Endometrial microvascular endothelial cells (primary cell): ENCODE results near the gene AFF3. TPM values are rescaled to one million over a fixed set of nuclear protein-coding genes. Genes with fewer than 3 reads are reported as not detected.
"Not testable (repeated sequence)": the region's sequence is repeated elsewhere in the genome, so short reads cannot be mapped to it uniquely, and the experiment has no call there.

Source experiments
- in situ Hi-C: cut with HindIII; loops from 2 replicates; pipeline ENCODE4 v1.10.0; 2017; ENCODE audit warnings: low sequenced_read_pairs, low pct_unique_long_range_greater_than_20kb; ENCODE audit errors: inconsistent ontology term
- total RNA-seq: library from RNA; depleted of rRNA; stranded (reverse); fragments of >200 nt; gene quantifications from one replicate; pipeline ENCODE4 v1.2.3, GENCODE V29; 2015; ENCODE audit errors: inconsistent ontology term

AFF3 gene
- total RNA-seq, 1 donor from 2014 or later = 19.5 TPM

DNA sequence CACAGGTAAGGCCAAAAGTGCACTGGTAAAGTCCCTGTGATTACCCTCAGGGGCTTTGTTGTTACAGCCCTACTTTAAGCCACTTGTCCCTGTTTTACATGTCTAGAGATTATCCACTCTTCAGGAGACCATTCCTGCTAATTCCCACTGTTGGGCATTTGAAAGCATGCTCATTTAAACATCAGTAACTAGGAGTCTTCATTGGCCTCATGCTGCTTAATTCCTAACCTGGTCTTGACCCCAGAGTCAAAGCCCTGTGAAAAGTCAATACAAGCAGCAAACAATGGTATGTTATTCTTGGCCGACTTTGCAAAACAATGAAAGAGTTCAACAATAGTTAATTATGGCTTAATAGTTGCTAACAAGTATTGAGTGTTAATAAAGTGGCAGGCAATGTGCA, 23.2 kb downstream of the AFF3 start:
- in situ Hi-C loops = no loop called here

DNA sequence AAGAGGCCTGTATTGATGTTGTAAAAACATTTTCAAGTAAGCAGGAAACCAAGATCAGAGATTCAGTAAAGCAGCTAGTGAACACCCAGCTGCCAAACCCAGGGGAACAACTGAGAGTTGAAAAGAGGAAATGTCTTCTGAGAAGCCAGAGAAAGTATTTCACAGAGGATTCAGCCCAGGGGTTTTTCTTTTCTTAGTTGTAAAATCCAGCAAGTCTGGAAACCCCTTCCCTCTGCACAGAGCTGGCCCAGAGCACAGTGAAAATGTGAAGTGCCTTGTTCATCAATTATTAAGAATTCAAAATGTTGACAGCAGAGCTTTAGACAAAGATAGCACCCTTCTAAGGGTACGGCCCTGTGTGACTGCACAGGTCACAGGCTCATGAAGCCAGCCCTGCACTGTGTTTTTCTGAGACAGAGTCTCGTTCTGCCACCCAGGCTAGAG, 28.4 kb downstream of the AFF3 start:
- in situ Hi-C loops = no loop called here

DNA sequence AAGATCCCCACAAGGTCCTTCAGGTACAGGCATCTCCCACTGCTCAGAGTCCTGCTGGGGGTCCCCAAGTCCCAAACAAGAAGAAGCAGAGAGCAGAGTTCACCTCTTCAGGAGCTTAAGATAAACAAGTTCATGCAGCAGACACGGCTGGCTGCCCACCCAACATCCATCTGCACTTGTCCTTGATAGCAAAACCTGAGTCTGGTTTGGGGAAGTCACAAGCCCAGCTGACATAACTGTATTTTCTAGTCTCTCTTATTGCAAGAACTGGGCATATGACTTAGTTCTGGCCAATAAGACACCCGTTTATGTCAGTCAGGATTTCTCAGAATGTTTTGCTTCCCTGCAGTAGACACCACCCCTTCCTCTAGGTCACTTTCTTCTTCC, 31.8 kb downstream of the AFF3 start:
- in situ Hi-C loops = no loop called here

DNA sequence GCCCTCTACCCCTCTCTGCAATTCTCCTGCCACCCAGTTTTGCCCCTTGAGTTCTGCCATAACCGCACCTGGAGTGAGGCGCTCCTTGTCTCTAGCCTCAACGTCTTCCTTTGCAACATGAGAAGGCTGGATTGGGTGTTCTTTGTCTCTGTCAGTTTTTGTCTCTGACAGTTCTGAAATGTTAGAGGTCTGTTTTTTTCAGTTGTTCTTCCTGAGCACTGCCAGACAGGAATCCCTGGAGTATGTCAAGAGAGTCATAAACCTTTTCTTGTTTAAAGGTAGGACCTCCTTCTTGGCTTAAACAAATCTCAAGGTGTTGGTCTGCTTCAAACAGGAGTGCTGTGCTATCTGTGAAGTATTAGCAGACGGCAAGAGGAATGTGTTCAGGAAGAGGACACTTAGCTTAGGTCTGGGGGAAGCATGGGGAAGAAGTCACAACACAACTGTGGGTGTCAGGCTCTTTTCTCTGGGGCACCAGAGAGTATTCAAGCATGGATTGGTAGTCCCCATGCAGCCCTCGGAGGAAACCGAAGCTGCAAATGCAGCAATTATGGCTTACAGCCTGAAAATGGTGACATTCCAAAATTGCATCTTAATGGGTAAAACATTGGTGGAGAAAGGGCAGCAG, 32.3 kb downstream of the AFF3 start:
- in situ Hi-C loops = no loop called here

DNA sequence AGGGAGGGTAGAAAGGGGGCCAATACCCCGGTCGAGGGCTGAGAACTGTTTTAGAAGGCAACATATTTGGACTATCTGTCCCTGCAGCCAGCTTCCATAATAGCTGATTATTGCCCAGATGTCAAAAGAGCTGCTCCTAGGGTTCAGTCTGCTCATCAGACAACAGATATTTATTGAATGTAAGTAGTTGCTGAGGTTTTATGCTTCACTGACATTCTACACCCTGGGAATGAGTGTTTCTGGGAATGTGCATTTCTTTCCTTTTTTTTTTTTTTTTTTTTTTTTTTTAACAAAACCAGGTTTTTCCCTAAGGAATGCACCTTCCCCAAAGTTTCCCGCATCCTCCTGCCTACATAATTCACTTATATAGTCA, 33.8 kb downstream of the AFF3 start:
- in situ Hi-C loops = not testable (repeated sequence)

DNA sequence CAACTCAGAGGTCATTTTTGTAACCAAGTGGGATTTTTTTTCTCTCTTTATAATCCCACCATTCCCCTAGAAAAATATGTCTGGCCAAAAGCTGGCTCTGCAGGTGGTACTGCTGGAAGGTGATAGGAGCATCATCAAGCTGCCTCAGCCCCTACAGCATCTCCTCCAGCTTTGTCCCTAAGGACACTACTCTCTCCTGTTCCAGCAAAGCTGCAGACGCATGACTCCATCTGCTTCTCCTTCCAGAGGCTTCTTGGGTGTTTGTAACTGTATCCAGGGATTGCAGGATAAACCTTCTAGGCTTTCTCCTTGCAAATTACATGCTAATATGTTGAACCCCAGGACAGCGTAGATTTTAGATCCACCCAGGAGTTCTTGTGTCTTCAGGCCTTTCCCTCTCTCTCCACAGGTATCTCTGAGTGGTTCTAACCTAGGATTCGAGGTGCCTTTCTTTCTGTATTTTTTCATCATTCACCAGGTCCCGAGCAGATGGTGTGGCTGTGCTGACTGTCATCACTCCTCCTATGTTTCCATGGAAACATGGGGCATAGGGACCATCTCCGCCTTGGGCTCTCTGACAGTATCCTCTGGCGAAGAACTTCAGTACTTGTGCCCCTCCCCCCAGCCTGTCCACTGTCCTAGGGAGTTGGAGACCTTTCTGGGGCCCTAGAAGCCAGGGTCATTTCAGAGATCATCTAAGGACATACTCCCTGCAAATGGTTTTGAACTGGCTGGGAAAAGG, 34.3 kb downstream of the AFF3 start:
- in situ Hi-C loops = no loop called here

DNA sequence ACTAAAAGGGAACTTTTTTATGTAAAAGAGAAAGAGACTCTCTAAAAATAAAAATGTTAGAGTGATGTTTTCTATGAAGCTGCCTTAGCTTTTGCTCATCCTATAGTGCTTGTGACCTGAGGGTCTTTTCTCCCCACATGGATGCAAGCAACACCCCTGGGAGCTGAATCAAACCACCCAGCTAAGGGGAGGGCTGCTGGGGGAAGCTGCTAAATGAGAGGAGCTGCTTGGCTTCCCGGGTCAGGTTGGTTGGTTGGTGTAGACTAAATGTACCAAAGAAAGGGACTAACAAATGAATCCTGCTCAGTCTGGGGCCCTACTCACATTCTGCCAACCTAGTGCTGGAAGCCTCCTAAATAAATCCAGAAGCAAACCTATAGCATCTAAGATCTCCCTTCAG, 35.0 kb downstream of the AFF3 start:
- in situ Hi-C loops = no loop called here

DNA sequence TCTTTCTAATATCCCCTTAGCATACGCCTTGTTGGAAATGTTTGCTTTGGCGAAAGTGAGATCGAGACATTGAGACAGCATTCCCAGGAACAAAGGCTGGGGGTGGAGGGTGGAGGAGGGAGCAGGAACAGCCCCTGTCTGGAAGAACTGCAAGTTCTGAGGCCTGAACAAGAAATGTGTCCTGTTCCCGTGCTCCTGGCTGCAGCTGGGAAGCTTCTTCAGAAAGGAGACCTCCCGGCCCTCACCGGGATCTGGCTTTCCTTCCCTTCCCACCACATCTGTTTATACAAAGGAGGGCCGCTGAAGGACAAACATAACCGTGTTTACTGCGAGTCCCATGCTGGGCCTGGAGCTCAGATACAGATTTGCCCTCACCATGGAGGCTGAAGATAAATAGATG, 35.9 kb downstream of the AFF3 start:
- in situ Hi-C loops = no loop called here

DNA sequence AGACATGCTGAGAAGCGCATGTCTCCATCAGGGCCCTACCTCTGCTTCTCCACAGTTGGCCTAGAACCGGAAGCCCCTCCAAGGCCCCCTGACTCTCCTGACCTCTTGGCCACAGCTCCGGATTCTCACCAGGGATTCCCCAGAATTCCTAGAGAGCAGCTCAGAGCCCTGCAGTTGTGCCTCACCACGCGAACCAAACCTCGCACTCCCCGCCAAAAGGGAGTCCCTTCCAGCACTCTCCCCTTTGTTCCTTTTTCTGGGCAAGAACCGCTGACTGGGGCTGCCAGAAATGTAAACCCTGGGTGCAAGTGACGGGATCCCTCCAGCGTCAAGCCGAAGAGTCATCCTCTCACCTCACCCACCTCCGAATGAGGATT, 36.7 kb downstream of the AFF3 start:
- in situ Hi-C loops = no loop called here

DNA sequence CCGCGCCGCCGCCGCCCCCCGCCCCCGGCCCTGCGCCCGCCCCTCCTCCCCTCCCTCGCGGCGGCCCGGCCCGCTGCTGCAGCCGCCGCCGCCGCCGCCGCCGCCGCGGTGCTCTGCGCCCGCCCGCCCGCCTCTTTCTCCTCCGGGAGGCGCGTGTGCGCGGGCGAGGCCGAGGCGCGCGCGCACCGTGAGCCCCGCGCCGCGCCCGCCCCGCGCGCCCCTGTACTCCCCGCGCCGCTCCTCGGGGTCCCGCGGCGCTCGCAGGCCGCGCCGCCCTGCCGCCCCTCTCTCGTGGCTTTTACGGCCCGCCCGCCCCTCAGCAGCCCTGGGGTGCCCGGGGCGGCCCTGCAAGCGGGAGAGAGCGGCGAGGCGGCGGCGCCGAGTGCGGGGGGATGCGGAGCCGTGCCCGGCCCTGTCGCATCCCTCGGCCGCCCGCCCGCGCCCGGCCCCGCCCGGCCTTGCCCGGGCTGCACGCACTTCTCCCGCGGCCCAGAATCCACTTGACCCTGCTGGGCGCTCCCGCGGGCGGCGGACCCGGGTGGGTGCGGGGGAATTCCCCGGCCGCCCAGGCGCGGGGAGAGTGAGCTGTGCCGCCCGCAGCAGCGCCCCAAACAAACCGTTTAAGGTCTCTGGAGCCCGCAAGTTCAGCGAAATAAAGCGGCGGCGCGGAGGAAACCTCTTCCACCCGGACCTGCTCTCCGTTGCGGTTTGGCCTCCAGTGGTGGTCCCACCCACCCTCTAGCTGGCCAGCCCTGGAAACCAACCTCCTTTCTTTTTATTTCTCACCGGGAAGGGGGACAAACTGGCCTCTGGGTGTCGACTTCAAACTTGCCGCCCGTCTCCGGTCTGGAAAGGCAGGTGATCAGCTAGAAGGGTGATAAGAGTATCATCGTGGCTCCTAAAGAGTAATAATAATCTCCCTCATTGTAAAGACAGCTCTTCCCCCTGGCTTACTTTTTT, 37.4 kb downstream of the AFF3 start:
- in situ Hi-C loops = no loop called here

DNA sequence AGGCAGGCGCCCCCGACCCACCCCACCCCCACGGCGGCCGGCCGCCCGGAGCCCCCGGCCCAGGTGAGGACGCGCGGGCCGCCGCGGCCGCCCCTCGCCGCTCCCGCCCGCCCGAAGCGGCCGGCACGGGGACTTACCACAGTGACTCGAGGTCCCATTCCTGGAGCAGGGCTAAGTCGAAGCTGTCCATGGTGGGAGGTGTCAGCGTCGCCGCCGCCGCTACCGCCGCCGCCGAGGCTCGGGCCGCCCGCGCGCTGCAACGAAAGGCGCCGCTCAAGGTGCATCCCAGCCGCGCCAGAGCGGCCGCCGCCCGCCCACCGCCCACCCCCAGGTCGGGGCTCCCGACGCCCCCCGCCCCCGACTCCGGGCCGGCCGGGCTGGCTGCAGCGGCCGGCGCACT, 38.1 kb downstream of the AFF3 start:
- in situ Hi-C loops = not testable (repeated sequence)

DNA sequence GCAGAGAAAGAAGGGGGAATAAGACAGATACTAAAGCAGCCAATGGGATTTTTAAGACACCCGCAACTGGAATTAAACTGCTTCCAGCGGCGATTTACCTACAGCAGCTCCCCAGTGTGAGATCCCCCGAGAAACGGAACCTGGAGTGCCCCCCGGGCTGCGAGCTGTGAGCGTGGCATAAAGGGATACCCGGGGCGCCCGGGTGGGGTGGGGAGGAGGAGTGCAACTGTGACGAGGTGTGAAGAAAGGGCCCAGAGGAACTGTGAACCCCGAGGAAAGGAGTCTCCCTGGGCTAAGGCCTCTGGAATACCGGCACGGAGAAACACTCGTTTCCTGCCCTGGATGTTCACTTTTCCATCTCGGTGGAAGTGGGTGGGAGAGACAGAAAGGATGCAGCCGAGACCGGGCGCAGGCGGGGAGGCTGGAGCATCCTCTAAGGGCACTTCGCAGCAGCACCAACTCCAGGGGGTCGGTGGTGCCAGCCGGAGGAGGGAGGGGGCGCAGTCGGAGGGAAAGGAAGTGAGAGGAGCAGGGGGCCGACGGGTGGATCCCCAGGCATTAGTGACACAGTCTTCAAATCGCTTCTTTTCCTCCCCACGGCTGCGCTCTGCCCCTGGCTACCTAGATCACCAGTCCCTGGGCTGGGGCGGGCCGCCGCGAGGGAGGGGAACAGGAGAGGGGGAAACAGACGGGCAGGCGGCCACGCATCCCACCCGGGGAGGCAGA, 38.7 kb downstream of the AFF3 start:
- in situ Hi-C loops = not testable (repeated sequence)

DNA sequence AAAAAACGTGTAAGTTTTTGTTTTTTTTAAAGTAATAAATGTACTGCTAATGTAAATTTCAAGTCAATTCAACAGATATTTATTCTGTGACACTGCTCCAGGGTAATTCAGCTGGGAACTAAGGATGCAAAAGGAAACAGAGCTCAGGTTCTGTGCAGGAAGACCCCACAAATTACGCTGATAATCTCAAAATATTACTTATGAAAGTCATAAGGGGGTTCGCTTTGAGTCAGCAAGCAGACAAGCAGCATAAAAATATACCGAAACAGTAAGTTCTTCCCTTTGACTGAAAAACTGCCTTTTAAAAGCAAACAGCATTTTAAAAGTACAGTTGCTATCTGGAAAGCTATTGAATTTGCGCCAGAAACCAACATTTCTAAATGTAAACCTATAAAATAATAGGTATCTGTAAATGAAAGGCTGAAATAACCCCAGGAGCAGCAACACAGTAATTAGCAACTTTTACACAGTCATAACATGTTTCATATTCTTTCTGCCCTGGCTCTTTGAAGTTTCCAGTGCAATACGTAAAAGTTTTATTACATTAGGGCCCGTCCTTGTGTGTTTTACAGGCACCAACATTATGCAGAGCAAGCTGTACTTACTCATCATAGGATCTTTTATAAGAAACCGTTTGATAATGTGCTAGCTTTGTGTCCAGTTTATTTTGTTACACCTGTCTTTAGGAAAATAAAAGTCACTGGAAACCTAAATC, 39.8 kb downstream of the AFF3 start:
- in situ Hi-C loops = not testable (repeated sequence)

DNA sequence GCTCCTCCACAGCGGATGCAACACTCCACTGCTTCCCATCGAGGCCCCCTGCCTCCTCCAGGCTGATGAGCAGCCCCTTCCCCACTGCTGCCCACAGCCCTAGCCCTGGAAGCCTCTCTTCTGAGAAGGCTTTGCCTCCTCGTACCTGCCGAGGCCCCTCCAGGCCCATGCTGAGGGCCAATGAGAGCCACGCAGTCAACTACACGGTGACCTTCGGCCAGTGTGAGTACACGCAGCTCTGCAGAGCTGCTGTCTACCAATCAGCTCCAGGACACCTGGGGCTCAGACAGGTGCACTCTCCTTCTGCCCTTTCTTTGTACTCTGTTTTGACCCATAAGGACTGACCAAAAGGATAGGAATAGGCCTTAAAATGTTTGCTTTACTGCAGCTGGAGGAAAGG, 43.5 kb downstream of the AFF3 start:
- in situ Hi-C loops = not testable (repeated sequence)

DNA sequence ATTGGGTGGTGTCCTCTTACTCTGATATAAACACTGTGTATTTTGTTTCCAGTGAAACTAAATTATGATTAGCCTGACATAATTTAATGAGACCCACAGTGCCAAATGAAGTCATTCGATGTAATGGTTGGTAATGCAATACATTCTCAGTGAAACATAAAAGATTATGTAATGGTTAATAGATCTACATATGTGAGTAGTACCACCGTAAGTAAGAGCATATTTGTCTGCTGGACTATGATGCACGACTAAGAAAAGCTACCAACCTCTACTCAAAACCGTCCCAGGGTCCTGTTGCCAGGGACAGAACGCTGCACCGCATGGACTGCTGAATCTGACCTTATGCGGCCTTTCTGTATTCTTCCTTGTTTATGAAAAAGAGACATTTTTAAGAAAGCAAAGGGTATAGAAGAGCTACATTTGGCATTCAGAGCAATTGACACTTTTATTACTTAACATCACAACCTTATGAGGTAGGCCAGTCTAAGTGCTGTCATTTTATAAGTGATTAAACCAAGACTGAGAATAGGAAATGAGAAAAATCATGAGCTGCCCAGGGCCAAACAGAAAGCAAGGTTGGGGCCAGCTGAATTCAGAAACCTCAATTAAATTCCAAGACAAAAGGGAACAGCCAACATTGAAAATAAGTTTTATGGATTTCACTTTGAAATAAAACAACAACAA, 44.6 kb downstream of the AFF3 start:
- in situ Hi-C loops = not testable (repeated sequence)

DNA sequence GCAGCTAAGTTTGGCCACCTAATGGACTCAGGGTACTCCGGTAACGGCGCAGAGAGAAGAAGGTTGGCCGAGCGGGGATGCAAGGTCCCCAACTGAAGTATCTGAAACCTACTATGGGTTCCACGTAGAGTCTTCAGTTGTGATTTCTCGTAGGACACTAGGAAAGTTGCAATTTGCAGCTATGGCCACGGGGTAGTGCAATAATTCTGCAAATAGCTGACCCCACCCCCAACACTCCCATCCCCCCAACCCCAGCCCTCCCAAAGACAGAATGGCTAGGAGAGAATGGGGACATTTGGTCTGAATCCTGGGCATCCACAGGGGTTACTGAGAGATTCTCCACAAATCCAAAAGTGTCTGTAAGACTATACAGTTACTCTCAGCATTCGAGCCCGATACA, 46.5 kb downstream of the AFF3 start:
- in situ Hi-C loops = not testable (repeated sequence)

DNA sequence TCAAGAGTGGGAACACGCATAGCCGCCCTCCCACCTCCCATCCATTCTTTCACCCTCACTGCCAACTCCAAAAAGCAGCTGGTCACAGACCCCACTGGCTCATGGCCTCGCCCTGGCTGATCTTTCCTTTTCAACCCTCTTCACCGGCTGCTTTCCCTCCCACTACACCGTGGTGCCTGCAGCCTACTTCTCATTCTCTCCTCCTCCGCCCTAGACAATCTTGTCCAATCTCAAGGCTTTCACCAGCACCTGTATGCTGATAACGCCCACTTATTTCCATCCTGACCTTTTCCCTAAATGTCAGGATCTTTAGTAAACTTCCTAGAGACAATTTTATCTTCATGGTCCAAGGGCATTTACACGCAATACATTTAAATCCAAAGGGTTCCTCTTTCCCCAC, 50.6 kb downstream of the AFF3 start:
- in situ Hi-C loops = not testable (repeated sequence)

DNA sequence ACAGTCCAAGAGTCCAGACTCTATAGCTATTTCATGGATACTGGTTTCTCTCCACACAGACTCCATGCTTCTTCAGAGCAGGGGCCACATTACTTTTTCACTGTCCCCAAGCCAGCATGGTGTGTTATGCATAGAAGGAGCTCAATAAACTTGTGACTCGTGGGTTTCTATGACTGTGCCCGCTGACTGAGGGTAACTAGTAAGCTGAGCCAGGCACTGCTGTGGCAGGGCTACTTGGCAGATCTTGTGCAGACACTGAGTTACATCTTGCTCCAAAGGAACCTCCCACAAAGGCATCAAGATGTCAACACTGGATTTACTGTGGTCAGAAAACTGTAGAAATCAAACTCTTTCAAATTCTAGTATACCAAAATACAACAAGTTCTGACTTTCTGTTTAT, 56.6 kb downstream of the AFF3 start:
- in situ Hi-C loops = not testable (repeated sequence)
